Measurements from ENCODE around the gene COG6. TPM values are rescaled to one million over a fixed set of nuclear protein-coding genes. Genes with fewer than 3 reads are reported as not detected.

Gene COG6
- total and polyA plus RNA-seq, 2 of the 4 experiments (the other 2 are of a cell fraction) = 22.8 to 37.5 TPM

GRCh38 chr13:39748961-39749360 is 93.5 kb downstream of the COG6 start:
- intact Hi-C loops (cut with micrococcal nuclease) (no loop called here), in situ Hi-C loops (cut with MboI; ENCODE audit: low sequenced_read_pairs) (no loop called here), dilution Hi-C loops (cut with HindIII; ENCODE audit: low sequenced_read_pairs, unreplicated experiment) (no loop called here)
- Histone ChIP-seq H3K4me1 (ENCODE audit: control insufficient read depth, insufficient read depth, low read length) (no peaks in the 10 kb centered on the region), H3K27ac (ENCODE audit: insufficient read depth, low read length) (no peak overlapping the region), H3K9me1 (ENCODE audit: insufficient read depth, low read length) (no peaks in the 10 kb centered on the region), H4K20me1 (ENCODE audit: insufficient read depth, low read length) (no peaks in the 10 kb centered on the region), H2AK9ac (replicated peaks; ENCODE audit: low read depth, low read length, poor library complexity) (no peak overlapping the region), H3K79me1 (ENCODE audit: low read depth in 1 of 2, low read length in 2 of 2) (no peaks in the 10 kb centered on the region), H3K14ac (replicated peaks; ENCODE audit: low read depth, low read length) (no peak overlapping the region), H4K8ac (ENCODE audit: low read depth in 2 of 2, low read length in 2 of 2) (no peak overlapping the region), H3K56ac (ENCODE audit: extremely low read depth, insufficient read depth, low read length) (no peak overlapping the region), H2AK5ac (ENCODE audit: low read depth, low read length) (no peak overlapping the region), H3K27me3 (ENCODE audit: control insufficient read depth, insufficient read depth, low read length) (no peaks in the 10 kb centered on the region), H3K4ac (ENCODE audit: low read depth, low read length) (no peak overlapping the region), H3K9ac (ENCODE audit: low read depth, low read length) (no peak overlapping the region), H3K9me3 (ENCODE audit: control insufficient read depth, insufficient read depth, low read length) (no peaks in the 10 kb centered on the region), H2BK15ac (ENCODE audit: low read depth, low read length) (no peak overlapping the region), H4K5ac (ENCODE audit: low read depth, low read length) (no peak overlapping the region), H3K4me2 (ENCODE audit: low read depth, low read length) (no peak overlapping the region), H2BK5ac (ENCODE audit: low read depth, low read length, poor library complexity, severe bottlenecking) (no peak overlapping the region), H2BK120ac (ENCODE audit: low read depth, low read length) (no peak overlapping the region), H4K91ac (ENCODE audit: insufficient read depth, low read depth, low read length) (no peak overlapping the region), H3K36me3 (ENCODE audit: control insufficient read depth, insufficient read depth, low read length) (peaks cover 2% of the 10 kb centered on the region; the same call in 1 of the 2 replicates), H2BK20ac (ENCODE audit: low read depth, low read length) (no peak overlapping the region), H3K18ac (ENCODE audit: low read depth, low read length) (no peak overlapping the region), H3K4me3 (ENCODE audit: insufficient read depth, low read depth, low read length) (no peak overlapping the region), H2AFZ (replicated peaks; ENCODE audit: low read length, poor library complexity) (no peak overlapping the region), H3K23ac (ENCODE audit: low read depth, low read length) (no peak overlapping the region)
- WGBS, 2 experiments (ENCODE audit: extremely low coverage in 2 of 2, insufficient read length in 1 of 2) = no CpG with 5 or more reads among the region's 1 CpG
- BruUV-seq (replicated peaks) = no TSS peak
- TF ChIP-seq MAFK (IDR thresholded peaks at IDR 0.05; ENCODE audit: low read depth, low read length) (no peak), MAZ (IDR thresholded peaks at IDR 0.05; ENCODE audit: borderline replicate concordance, low read depth, low read length) (no peak), ELK1 (IDR thresholded peaks at IDR 0.05; ENCODE audit: borderline replicate concordance, low read depth, low read length) (no peak), RFX5 (IDR thresholded peaks at IDR 0.05; ENCODE audit: low read depth, low read length) (no peak), NFE2L2 (IDR thresholded peaks at IDR 0.05; ENCODE audit: low read depth, low read length) (no peak), CEBPB (IDR thresholded peaks at IDR 0.05; ENCODE audit: low read depth, low read length) (no peak), MXI1 (IDR thresholded peaks at IDR 0.05; ENCODE audit: borderline replicate concordance, low read depth, low read length) (no peak), BHLHE40 (IDR thresholded peaks at IDR 0.05; ENCODE audit: low read depth, low read length) (no peak), POLR2A (IDR thresholded peaks at IDR 0.05; ENCODE audit: low read depth, low read length) (no peak), FOS (IDR thresholded peaks at IDR 0.05; ENCODE audit: low read depth, low read length) (no peak)
- POLR2A ChIA-PET (ENCODE audit: unreplicated experiment) = no interaction called here
- CTCF ChIA-PET = interaction anchor here (0.6 to 1.3 kb wide), 2 partner anchors 11 to 35 kb away, joined by 3 to 8 read pairs; no protein-coding TSS in a partner anchor
- DNase-seq (no peak), ATAC-seq (ENCODE audit: low read depth) (no peak)

Measured in IMR-90 (cell line).